Brain microvascular endothelial cell (primary cell): ENCODE data around the gene TDRD12.

ENCODE experiments used
- DNase-seq: peaks from one replicate; pipeline ENCODE4 v3.0.0-alpha.2; 2020
- H3K27ac ChIP-seq: fragments of 250-450 bp; sonication (Bioruptor Pico); 2 replicates; pipeline ENCODE4 v1.5.1; 2020; ENCODE audit warnings: mild to moderate bottlenecking, moderate library complexity
- H3K27me3 ChIP-seq: fragments of 250-450 bp; sonication (Bioruptor Pico); replicated peaks from 2 replicates; pipeline ENCODE4 v1.5.1; 2020; ENCODE audit warnings: mild to moderate bottlenecking
- H3K36me3 ChIP-seq: fragments of 250-450 bp; sonication (Bioruptor Pico); replicated peaks from 2 replicates; pipeline ENCODE4 v1.5.1; 2020; ENCODE audit warnings: mild to moderate bottlenecking
- H3K4me3 ChIP-seq: 2 replicates; pipeline ENCODE4 v1.5.1; 2011; ENCODE audit warnings: low read depth, mild to moderate bottlenecking, control low read depth, low read length, moderate library complexity
- CTCF ChIP-seq: IDR thresholded peaks from 2 replicates; pipeline ENCODE4 v1.5.1; 2011; ENCODE audit warnings: low read depth, mild to moderate bottlenecking, moderate library complexity, low read length, control low read depth, inconsistent platforms; ENCODE audit errors: missing control alignments
- in situ Hi-C: cut with HindIII; loops from 2 replicates; pipeline ENCODE4 v1.10.0; 2017; ENCODE audit warnings: low sequenced_read_pairs, low pct_ligation_motif_present

Gene TDRD12

GRCh38 chr19:32674931-32675719 is 44.4 kb upstream of the TDRD12 start, which contains the start of gene ANKRD27:
ANKRD27 (minus strand) TSS chr19:32675180; CDS start chr19:32659015, 16,165 bp downstream.
- peak; percentile 96 for DNase-seq
- Histone ChIP-seq H3K4me3 (peak within 1 kb of the TSS; percentile 82), H3K27me3 (peaks cover 23% of the 10 kb centered on the region), H3K36me3 (no peaks in the 10 kb centered on the region), H3K27ac (peak within 1 kb of the TSS; percentile 26)
- in situ Hi-C loops, result no loop called here
- TF ChIP-seq CTCF, result no peak

- in situ Hi-C loops, result no loop called here
- H3K36me3 ChIP-seq, result no peaks in the 10 kb centered on the region
- peak within 1 kb of the TSS; percentile 82 for H3K4me3 ChIP-seq
- peak; percentile 39 for DNase-seq
- TF ChIP-seq CTCF, result no peak
- peak within 1 kb of the TSS; percentile 26 for H3K27ac ChIP-seq
- H3K27me3 ChIP-seq, result peaks cover 23% of the 10 kb centered on the region
Observed at GRCh38 chr19:32675720-32676185, 43.8 kb upstream of the TDRD12 start, which contains the start of gene RGS9BP. RGS9BP (plus strand) TSS chr19:32675848; CDS start chr19:32676264, 416 bp downstream.

- H3K27ac ChIP-seq, result no peak overlapping the region
- in situ Hi-C loops, result no loop called here
- peaks cover 23% of the 10 kb centered on the region for H3K27me3 ChIP-seq
- no peaks in the 10 kb centered on the region for H3K36me3 ChIP-seq
- no peak for TF ChIP-seq CTCF
- no peak for DNase-seq
- H3K4me3 ChIP-seq, result peak overlapping the region; percentile 82
Observed at GRCh38 chr19:32676186-32676894, 43.2 kb upstream of the TDRD12 start.

GRCh38 chr19:32676895-32677359 is 42.6 kb upstream of the TDRD12 start:
- DNase-seq, result no peak
- no peak overlapping the region for H3K27ac ChIP-seq
- in situ Hi-C loops, result no loop called here
- no peak for TF ChIP-seq CTCF
- H3K36me3 ChIP-seq, result no peaks in the 10 kb centered on the region
- no peak overlapping the region for H3K4me3 ChIP-seq
- H3K27me3 ChIP-seq, result peaks cover 23% of the 10 kb centered on the region

GRCh38 chr19:32677657-32678056 is 41.9 kb upstream of the TDRD12 start:
- peak; percentile 11 for TF ChIP-seq CTCF
- Histone ChIP-seq H3K27ac (no peak overlapping the region), H3K36me3 (no peaks in the 10 kb centered on the region), H3K4me3 (no peak overlapping the region), H3K27me3 (peaks cover 23% of the 10 kb centered on the region)
- no peak for DNase-seq
- in situ Hi-C loops, result no loop called here
